Parathyroid adenoma (tissue), 2 donors: ENCODE data around the gene METTL1.

Experiments
- H2AFZ ChIP-seq: fragments of 300-600 bp; sonication (generic); one replicate; pipeline ENCODE4 v1.7.0; 2017; ENCODE audit warnings: antibody characterized with exemption, mild to moderate bottlenecking
- H3K27ac ChIP-seq: fragments of 300-600 bp; sonication (generic); one replicate; pipeline ENCODE4 v1.7.0; 2017
- H3K27me3 ChIP-seq: fragments of 300-600 bp; sonication (generic); one replicate; pipeline ENCODE4 v1.7.0; 2017; ENCODE audit warnings: low read length; ENCODE audit not compliant: control insufficient read depth, insufficient read depth
- H3K36me3 ChIP-seq: fragments of 300-600 bp; sonication (generic); one replicate; pipeline ENCODE4 v1.7.0; 2017; ENCODE audit warnings: low read length; ENCODE audit not compliant: control insufficient read depth, insufficient read depth
- H3K4me1 ChIP-seq: fragments of 300-600 bp; sonication (generic); one replicate; pipeline ENCODE4 v1.7.0; 2017; ENCODE audit warnings: control low read depth
- H3K4me2 ChIP-seq: fragments of 300-600 bp; sonication (generic); one replicate; pipeline ENCODE4 v1.7.0; 2017; ENCODE audit warnings: low read length
- H3K4me3 ChIP-seq: fragments of 300-600 bp; sonication (generic); one replicate; pipeline ENCODE4 v1.7.0; 2017; ENCODE audit warnings: low read depth, low read length
- H3K79me2 ChIP-seq: fragments of 300-600 bp; sonication (generic); one replicate; pipeline ENCODE4 v1.7.0; 2017; ENCODE audit warnings: control low read depth
- H3K9ac ChIP-seq: fragments of 300-600 bp; sonication (generic); one replicate; pipeline ENCODE4 v1.7.0; 2017; ENCODE audit warnings: mild to moderate bottlenecking
- H3K9me3 ChIP-seq: fragments of 300-600 bp; sonication (generic); one replicate; pipeline ENCODE4 v1.7.0; 2017; ENCODE audit warnings: low read length; ENCODE audit not compliant: control insufficient read depth
- CTCF ChIP-seq: fragments of 300-600 bp; sonication (generic); IDR thresholded peaks from one replicate; pipeline ENCODE4 v1.7.0; 2017; ENCODE audit warnings: antibody characterized with exemption, mild to moderate bottlenecking
- donor health status: primary hyperparathyroidism.

METTL1 gene

GRCh38 chr12:57780284-57780897, 8.5 kb upstream of the METTL1 start:
- no peak for TF ChIP-seq CTCF
- H3K27me3 ChIP-seq = no peaks in the 10 kb centered on the region
- peaks cover 9% of the 10 kb centered on the region for H3K4me1 ChIP-seq
- no peak overlapping the region for H3K4me2 ChIP-seq
- no peak overlapping the region for H2AFZ ChIP-seq
- H3K9me3 ChIP-seq = no peaks in the 10 kb centered on the region
- H3K27ac ChIP-seq = no peak overlapping the region
- no peaks in the 10 kb centered on the region for H3K36me3 ChIP-seq
- no peak overlapping the region for H3K4me3 ChIP-seq
- H3K79me2 ChIP-seq = peaks cover 14% of the 10 kb centered on the region
- H3K9ac ChIP-seq = no peak overlapping the region

- Histone ChIP-seq H3K4me2 (no peak overlapping the region), H3K9ac (no peak overlapping the region), H3K9me3 (no peaks in the 10 kb centered on the region), H3K27me3 (no peaks in the 10 kb centered on the region), H3K4me3 (no peak overlapping the region), H3K27ac (no peak overlapping the region), H3K4me1 (peaks cover 9% of the 10 kb centered on the region), H2AFZ (no peak overlapping the region), H3K36me3 (no peaks in the 10 kb centered on the region), H3K79me2 (peaks cover 14% of the 10 kb centered on the region)
- TF ChIP-seq CTCF = no peak
Observed at GRCh38 chr12:57779736-57780135, 7.8 kb upstream of the METTL1 start.

GRCh38 chr12:57777911-57778310, 6.0 kb upstream of the METTL1 start:
- no peak overlapping the region for H3K9ac ChIP-seq
- H3K9me3 ChIP-seq = no peaks in the 10 kb centered on the region
- no peaks in the 10 kb centered on the region for H3K36me3 ChIP-seq
- no peak overlapping the region for H3K4me3 ChIP-seq
- peaks cover 9% of the 10 kb centered on the region for H3K4me1 ChIP-seq
- no peak overlapping the region for H2AFZ ChIP-seq
- no peaks in the 10 kb centered on the region for H3K27me3 ChIP-seq
- H3K27ac ChIP-seq = no peak overlapping the region
- H3K4me2 ChIP-seq = no peak overlapping the region
- TF ChIP-seq CTCF = no peak
- peaks cover 5% of the 10 kb centered on the region for H3K79me2 ChIP-seq

- TF ChIP-seq CTCF = no peak
- H3K4me1 ChIP-seq = peaks cover 10% of the 10 kb centered on the region
- no peaks in the 10 kb centered on the region for H3K9me3 ChIP-seq
- H2AFZ ChIP-seq = no peak overlapping the region
- no peak overlapping the region for H3K4me2 ChIP-seq
- peaks cover 2% of the 10 kb centered on the region for H3K79me2 ChIP-seq
- H3K9ac ChIP-seq = no peak overlapping the region
- no peak overlapping the region for H3K4me3 ChIP-seq
- H3K36me3 ChIP-seq = no peaks in the 10 kb centered on the region
- H3K27me3 ChIP-seq = no peaks in the 10 kb centered on the region
- no peak overlapping the region for H3K27ac ChIP-seq
Observed at GRCh38 chr12:57777367-57777766, 5.5 kb upstream of the METTL1 start.

- Histone ChIP-seq H3K4me1 (peaks cover 8% of the 10 kb centered on the region), H3K27me3 (no peaks in the 10 kb centered on the region), H2AFZ (no peak overlapping the region), H3K4me2 (no peak overlapping the region), H3K79me2 (no peaks in the 10 kb centered on the region), H3K27ac (no peak overlapping the region), H3K9me3 (no peaks in the 10 kb centered on the region), H3K36me3 (no peaks in the 10 kb centered on the region), H3K4me3 (no peak overlapping the region), H3K9ac (no peak overlapping the region)
- TF ChIP-seq CTCF = no peak
Observed at GRCh38 chr12:57776247-57776587, 4.3 kb upstream of the METTL1 start.
